Thyroid gland (tissue), 4 donors: ENCODE results near the gene FGD3. TPM values are rescaled to one million over a fixed set of nuclear protein-coding genes. Genes with fewer than 3 reads are reported as not detected.

Experiments used
- DNase-seq, 2 donors: peaks; one replicate each; pipeline ENCODE4 v3.0.0-alpha.2; 2019
- H3K27ac ChIP-seq, 3 donors: fragments of 200-600 bp; sonication (generic); 1 replicate in 2 of 3; 2 replicates in 1 of 3; pipeline ENCODE4 v1.5.1; 2016 to 2019; ENCODE audit warnings: mild to moderate bottlenecking in 1 of 3, moderate library complexity in 1 of 3
- H3K27me3 ChIP-seq: fragments of 200-600 bp; sonication (generic); one replicate; pipeline ENCODE4 v1.5.1; 2019
- H3K36me3 ChIP-seq, 2 donors: fragments of 200-600 bp; sonication (generic); one replicate each; pipeline ENCODE4 v1.5.1; 2016 to 2019
- H3K4me1 ChIP-seq, 2 donors: fragments of 200-600 bp; sonication (generic); one replicate each; pipeline ENCODE4 v1.5.1; 2017 to 2019
- H3K4me3 ChIP-seq, 3 donors: fragments of 200-600 bp; sonication (generic); replicated peaks in 1 of 3; 1 replicate in 2 of 3; 2 replicates in 1 of 3; pipeline ENCODE4 v1.5.1; 2016; ENCODE audit warnings: mild to moderate bottlenecking in 1 of 3
- H3K9me3 ChIP-seq: fragments of 200-600 bp; sonication (generic); one replicate; pipeline ENCODE4 v1.5.1; 2017
- CTCF ChIP-seq, 6 experiments: fragments of 200-600 bp in 3 of 6; fragments of 450-650 bp in 3 of 6; sonication (generic) in 3 of 6; IDR thresholded peaks; one replicate each; pipeline ENCODE4 v1.5.1; 2016 to 2019; ENCODE audit warnings: antibody characterized with exemption in 6 of 6, mild to moderate bottlenecking in 2 of 6, inconsistent platforms in 1 of 6, moderate library complexity in 1 of 6
- POLR2A ChIP-seq, 2 donors: fragments of 450-650 bp; IDR thresholded peaks; one replicate each; pipeline ENCODE4 v1.6.1; 2017; ENCODE audit warnings: antibody characterized with exemption in 2 of 2, mild to moderate bottlenecking in 2 of 2, moderate library complexity in 1 of 2
- WGBS, 2 donors: methylation state at CpG; one replicate each; pipeline ENCODE4 v1.1.5; 2017; 5-methylcytosine and 5-hydroxymethylcytosine counted together
- intact Hi-C: fragments of 100-400 bp; cut with DNase I; formaldehyde crosslinking; loops from one replicate; pipeline ENCODE4 v1.15.1; 2023
- total RNA-seq, 4 donors: library from RNA; depleted of rRNA; stranded (reverse); fragments of >200 nt; gene quantifications; one replicate each; pipeline ENCODE4 v1.2.3, GENCODE V29; 2016

The FGD3 gene
- total RNA-seq, 4 donors from 2014 or later, result 5.2 to 6.6 (median 5.6) TPM

- no peaks in the 10 kb centered on the region for H3K9me3 ChIP-seq
- H3K27ac ChIP-seq, result no peak overlapping the region
- 68 to 76% methylated on average over 8 of the region's 8 CpGs for WGBS, 2 donors
- DNase-seq, result peak; percentile 46
- H3K4me3 ChIP-seq, result no peak overlapping the region
- H3K36me3 ChIP-seq, result no peaks in the 10 kb centered on the region
- TF ChIP-seq POLR2A (IDR thresholded peaks at IDR 0.05) (no peak), CTCF (IDR thresholded peaks at IDR 0.05) (no peak)
- H3K27me3 ChIP-seq, result no peaks in the 10 kb centered on the region
- H3K4me1 ChIP-seq, result peaks cover 10 to 26% of the 10 kb centered on the region in 2 donors
- intact Hi-C loops, result no loop called here
Measured at GRCh38 chr9:93060746-93061259, 113.5 kb downstream of the FGD3 start.

- no peak overlapping the region for H3K4me3 ChIP-seq
- no peaks in the 10 kb centered on the region for H3K9me3 ChIP-seq
- intact Hi-C loops, result no loop called here
- H3K27me3 ChIP-seq, result no peaks in the 10 kb centered on the region
- H3K4me1 ChIP-seq, result peaks cover 10 to 26% of the 10 kb centered on the region in 2 donors
- no peaks in the 10 kb centered on the region for H3K36me3 ChIP-seq
- 86 to 89% methylated on average over 3 to 4 of the region's 4 CpGs for WGBS, 2 donors
- no peak for DNase-seq
- TF ChIP-seq POLR2A (IDR thresholded peaks at IDR 0.05) (no peak), CTCF (IDR thresholded peaks at IDR 0.05) (no peak)
- H3K27ac ChIP-seq, result no peak overlapping the region
Measured at GRCh38 chr9:93061260-93061751, 114.0 kb downstream of the FGD3 start.

- no peak for DNase-seq
- no peaks in the 10 kb centered on the region for H3K27me3 ChIP-seq
- intact Hi-C loops, result no loop called here
- no peaks in the 10 kb centered on the region for H3K9me3 ChIP-seq
- H3K36me3 ChIP-seq, result no peaks in the 10 kb centered on the region
- H3K4me3 ChIP-seq, result no peak overlapping the region
- H3K4me1 ChIP-seq, result peaks cover 10 to 26% of the 10 kb centered on the region in 2 donors
- TF ChIP-seq CTCF (IDR thresholded peaks at IDR 0.05) (no peak), POLR2A (IDR thresholded peaks at IDR 0.05) (no peak)
- 81% methylated on average over 19 of the region's 19 CpGs for WGBS, 2 donors
- H3K27ac ChIP-seq, result no peak overlapping the region
Measured at GRCh38 chr9:93061791-93062763, 114.8 kb downstream of the FGD3 start.

- H3K4me3 ChIP-seq, result no peak overlapping the region
- no peaks in the 10 kb centered on the region for H3K9me3 ChIP-seq
- DNase-seq, result peak in 1 of 2 donors; percentile 30
- no peak overlapping the region for H3K27ac ChIP-seq
- peaks cover 4 to 7% of the 10 kb centered on the region in 2 donors for H3K4me1 ChIP-seq
- no peaks in the 10 kb centered on the region for H3K27me3 ChIP-seq
- TF ChIP-seq POLR2A (IDR thresholded peaks at IDR 0.05), result no peak
- TF ChIP-seq CTCF (IDR thresholded peaks at IDR 0.05), result no peak
- intact Hi-C loops, result no loop called here
- no peaks in the 10 kb centered on the region for H3K36me3 ChIP-seq
- 69 to 92% methylated on average over 5 to 8 of the region's 12 CpGs for WGBS, 2 donors
Measured at GRCh38 chr9:93064392-93065134, 117.2 kb downstream of the FGD3 start.
